PC-9 (cell line): ENCODE measurements around the gene BACH1. TPM values are rescaled to one million over a fixed set of nuclear protein-coding genes. Genes with fewer than 3 reads are reported as not detected.

Experiments
- BruUV-seq: library from RNA; stranded (reverse); fragments of 400-500 nt; replicated peaks from 2 replicates; lab custom pipeline; 2021; lab: Mats Ljungman, UMichigan
- CTCF ChIA-PET: fragments of 300-600 bp; sonication (Branson Sonifier 250); formaldehyde crosslinking; loops from one replicate; lab custom pipeline; 2022; ENCODE audit warnings: antibody characterized with exemption; lab: Charles Lee
- POLR2A ChIA-PET: fragments of 300-600 bp; sonication (Branson Sonifier 250); formaldehyde crosslinking; loops from one replicate; lab custom pipeline; 2022; ENCODE audit warnings: antibody characterized with exemption; ENCODE audit not compliant: unreplicated experiment; lab: Charles Lee
- DNase-seq, 2 experiments: peaks; one replicate each; pipeline versions ENCODE4 v3.0.0 to v3.0.0-alpha.2; 2015 to 2022; ENCODE audit warnings: mixed read lengths in 1 of 2
- H2AFZ ChIP-seq: fragments of 200-600 bp; sonication (generic); 2 replicates; pipeline ENCODE4 v1.8.1; 2017; ENCODE audit warnings: antibody characterized with exemption
- H3F3A ChIP-seq: fragments of 200-600 bp; sonication (generic); 2 replicates; pipeline ENCODE4 v1.8.1; 2017; ENCODE audit warnings: antibody characterized with exemption, mild to moderate bottlenecking, low read depth; ENCODE audit not compliant: insufficient read depth
- H3K27ac ChIP-seq: fragments of 200-600 bp; sonication (generic); 2 replicates; pipeline ENCODE4 v1.6.1; 2016; ENCODE audit warnings: mixed run types
- H3K27me3 ChIP-seq: fragments of 200-600 bp; sonication (generic); 2 replicates; pipeline ENCODE4 v1.6.1; 2016; ENCODE audit warnings: low read depth, mixed run types; ENCODE audit not compliant: insufficient read depth
- H3K36me3 ChIP-seq: fragments of 200-600 bp; sonication (generic); 2 replicates; pipeline ENCODE4 v1.6.1; 2016; ENCODE audit warnings: low read depth, mixed run types
- H3K4me1 ChIP-seq: fragments of 200-600 bp; sonication (generic); replicated peaks from 2 replicates; pipeline ENCODE4 v1.6.1; 2016; ENCODE audit warnings: mixed run types; ENCODE audit not compliant: insufficient read depth
- H3K4me2 ChIP-seq: fragments of 200-600 bp; sonication (generic); 2 replicates; pipeline ENCODE4 v1.6.1; 2017; ENCODE audit warnings: mixed run types
- H3K4me3 ChIP-seq: fragments of 200-600 bp; sonication (generic); 2 replicates; pipeline ENCODE4 v1.6.1; 2016; ENCODE audit warnings: mixed run types
- H3K79me2 ChIP-seq: fragments of 200-600 bp; sonication (generic); 2 replicates; pipeline ENCODE4 v1.6.1; 2017; ENCODE audit warnings: low read depth, mixed run types
- H3K9me2 ChIP-seq: fragments of 200-600 bp; sonication (generic); 2 replicates; pipeline ENCODE4 v1.8.1; 2017; ENCODE audit warnings: mild to moderate bottlenecking; ENCODE audit not compliant: insufficient read depth
- H3K9me3 ChIP-seq: fragments of 200-600 bp; sonication (generic); 2 replicates; pipeline ENCODE4 v1.8.1; 2016; ENCODE audit warnings: low read depth; ENCODE audit not compliant: insufficient read depth
- H4K20me1 ChIP-seq: fragments of 200-600 bp; sonication (generic); 2 replicates; pipeline ENCODE4 v1.8.1; 2017; ENCODE audit not compliant: insufficient read depth
- CTCF ChIP-seq: fragments of 200-600 bp; sonication (generic); conservative IDR thresholded peaks from 2 replicates; pipeline ENCODE4 v1.6.1; 2017; ENCODE audit warnings: mixed run types, antibody characterized with exemption, mild to moderate bottlenecking, moderate library complexity
- EZH2 ChIP-seq: fragments of 200-600 bp; sonication (generic); IDR thresholded peaks from 2 replicates; pipeline ENCODE4 v1.8.0; 2017; ENCODE audit warnings: antibody characterized with exemption, low read depth
- intact Hi-C: fragments of 100-400 bp; cut with micrococcal nuclease; formaldehyde crosslinking; loops from one replicate; pipeline ENCODE4 v1.10.0; 2022; ENCODE audit not compliant: unreplicated experiment
- total RNA-seq: library from RNA; stranded (reverse); gene quantifications from 2 replicates; pipeline ENCODE4 v1.2.3, GENCODE V29; 2021

The BACH1 gene
- total RNA-seq, 1 experiment from 2014 or later, result 39.9 TPM

DNA sequence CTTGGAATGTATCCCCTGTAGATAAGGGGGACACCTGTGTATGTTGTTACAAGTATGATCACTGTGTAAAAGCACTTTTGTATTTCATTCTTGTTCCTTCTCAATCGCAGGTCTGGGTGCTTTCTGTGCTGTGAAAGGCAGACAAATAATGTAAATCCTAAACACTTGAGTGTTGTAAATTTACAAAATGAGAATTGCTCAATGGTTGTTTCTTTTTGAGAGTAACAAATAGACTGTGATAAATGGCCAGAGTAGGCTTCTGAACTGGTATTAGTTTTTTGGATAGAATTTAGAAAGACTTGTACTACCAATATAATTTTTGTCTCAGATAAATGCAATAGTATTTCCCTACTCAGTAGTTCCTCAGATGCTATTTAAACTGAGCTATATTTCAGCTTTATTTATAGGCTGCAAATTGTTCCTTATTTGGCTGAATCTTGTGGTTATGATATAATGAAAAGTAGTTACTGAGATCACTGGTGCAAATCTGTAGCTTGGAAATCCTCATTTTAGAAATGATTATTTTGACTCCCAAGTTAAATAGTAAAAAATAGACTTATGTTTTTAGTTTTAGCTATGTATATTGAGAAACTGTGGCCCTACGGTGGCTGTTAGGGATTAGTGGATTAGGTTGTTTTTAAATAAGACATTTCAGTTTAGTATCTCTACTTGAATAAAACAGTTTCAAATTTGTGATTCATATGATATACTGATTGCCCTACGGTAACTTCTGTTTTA is 9.2 kb downstream of the BACH1 start:
- CTCF ChIA-PET, result interaction anchor here (0.6 kb wide), 1 partner anchor 1827 kb away, joined by 3 read pairs; no protein-coding TSS in a partner anchor
- no peak for DNase-seq
- Histone ChIP-seq H3K36me3 (peaks cover 45% of the 10 kb centered on the region), H3K27me3 (no peaks in the 10 kb centered on the region), H2AFZ (no peak overlapping the region), H3K4me2 (no peak overlapping the region), H3K4me1 (peaks cover 11% of the 10 kb centered on the region), H3K9me2 (no peaks in the 10 kb centered on the region), H4K20me1 (peaks cover 52% of the 10 kb centered on the region), H3F3A (no peaks in the 10 kb centered on the region), H3K4me3 (no peak overlapping the region), H3K79me2 (peaks cover 100% of the 10 kb centered on the region), H3K27ac (no peak overlapping the region), H3K9me3 (no peaks in the 10 kb centered on the region)
- BruUV-seq, result no TSS peak
- POLR2A ChIA-PET, result no interaction called here
- TF ChIP-seq EZH2, result no peak
- TF ChIP-seq CTCF, result no peak
- intact Hi-C loops, result no loop called here

DNA sequence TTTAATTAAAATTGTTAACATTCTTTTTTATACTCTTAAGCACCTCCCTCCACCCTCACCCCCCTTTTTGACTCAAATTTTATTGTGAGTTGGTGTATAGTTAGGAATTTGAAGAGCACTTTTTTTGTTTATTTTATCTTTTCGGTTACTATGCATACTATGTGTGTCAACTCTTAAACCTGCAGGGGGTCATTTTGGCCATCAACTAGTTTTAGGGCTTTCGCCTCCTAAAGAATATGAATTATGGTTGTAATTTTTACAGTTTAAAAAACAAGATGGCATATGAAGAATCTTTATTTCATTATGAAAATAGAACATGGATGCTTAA is 9.7 kb downstream of the BACH1 start:
- H3K9me3 ChIP-seq, result no peaks in the 10 kb centered on the region
- no peaks in the 10 kb centered on the region for H3F3A ChIP-seq
- no peak overlapping the region for H2AFZ ChIP-seq
- BruUV-seq, result no TSS peak
- no peak for TF ChIP-seq CTCF
- no peak for TF ChIP-seq EZH2
- intact Hi-C loops, result no loop called here
- H4K20me1 ChIP-seq, result peaks cover 47% of the 10 kb centered on the region
- peaks cover 100% of the 10 kb centered on the region for H3K79me2 ChIP-seq
- POLR2A ChIA-PET, result no interaction called here
- no peaks in the 10 kb centered on the region for H3K27me3 ChIP-seq
- CTCF ChIA-PET, result no interaction called here
- no peak overlapping the region for H3K4me2 ChIP-seq
- H3K36me3 ChIP-seq, result peaks cover 45% of the 10 kb centered on the region
- no peak for DNase-seq
- peaks cover 6% of the 10 kb centered on the region; the same call in 1 of the 2 replicates for H3K4me1 ChIP-seq
- H3K27ac ChIP-seq, result no peak overlapping the region
- no peak overlapping the region for H3K4me3 ChIP-seq
- H3K9me2 ChIP-seq, result no peaks in the 10 kb centered on the region

- intact Hi-C loops, result no loop called here
- no TSS peak for BruUV-seq
- peaks cover 48% of the 10 kb centered on the region for H4K20me1 ChIP-seq
- CTCF ChIA-PET, result no interaction called here
- no peak for DNase-seq
- TF ChIP-seq EZH2 (no peak), CTCF (no peak)
- no peak overlapping the region for H3K27ac ChIP-seq
- H3K36me3 ChIP-seq, result peaks cover 45% of the 10 kb centered on the region
- H3K9me2 ChIP-seq, result no peaks in the 10 kb centered on the region
- no peak overlapping the region for H2AFZ ChIP-seq
- H3K4me3 ChIP-seq, result no peak overlapping the region
- no peaks in the 10 kb centered on the region for H3K9me3 ChIP-seq
- no peak overlapping the region for H3K4me2 ChIP-seq
- H3K4me1 ChIP-seq, result 0 out of 2 replicates have a peak, but pooled peaks cover 5% of the 10 kb centered on the region
- H3K27me3 ChIP-seq, result no peaks in the 10 kb centered on the region
- H3F3A ChIP-seq, result no peaks in the 10 kb centered on the region; the same call in 1 of the 2 replicates
- peaks cover 100% of the 10 kb centered on the region for H3K79me2 ChIP-seq
- POLR2A ChIA-PET, result no interaction called here
Observed at GRCh38 chr21:29309703-29310102, 11.0 kb downstream of the BACH1 start.
